ENCODE results near the gene OCIAD2. TPM values are rescaled to one million over a fixed set of nuclear protein-coding genes. Genes with fewer than 3 reads are reported as not detected.
A peak's percentile ranks its signal among the peaks of the same experiment; 100 is the strongest.
"Not testable (repeated sequence)": the region's sequence is repeated elsewhere in the genome, so short reads cannot be mapped to it uniquely, and the experiment has no call there.

The OCIAD2 gene
- total and polyA plus RNA-seq, 5 experiments from 2014 or later: 110 to 277 (median 261) TPM

GRCh38 chr4:48937033-48937432 is 30.5 kb upstream of the OCIAD2 start:
- peaks cover 0 to 5% (median 2%) of the 10 kb centered on the region in 3 donors for H3K36me3 Mint-ChIP-seq
- no peak for ATAC-seq
- no peak overlapping the region for H3K4me3 Mint-ChIP-seq
- POLR2A ChIA-PET: no interaction called here
- no peaks in the 10 kb centered on the region for H3K27me3 Mint-ChIP-seq
- DNase-seq: no peak
- peaks cover 0 to 9% (median 4%) of the 10 kb centered on the region in 9 donors for H3K9me3 Mint-ChIP-seq
- H3K4me1 Mint-ChIP-seq: peaks cover 0 to 7% (median 3%) of the 10 kb centered on the region in 4 donors
- no peak overlapping the region for H3K27ac Mint-ChIP-seq

DNA sequence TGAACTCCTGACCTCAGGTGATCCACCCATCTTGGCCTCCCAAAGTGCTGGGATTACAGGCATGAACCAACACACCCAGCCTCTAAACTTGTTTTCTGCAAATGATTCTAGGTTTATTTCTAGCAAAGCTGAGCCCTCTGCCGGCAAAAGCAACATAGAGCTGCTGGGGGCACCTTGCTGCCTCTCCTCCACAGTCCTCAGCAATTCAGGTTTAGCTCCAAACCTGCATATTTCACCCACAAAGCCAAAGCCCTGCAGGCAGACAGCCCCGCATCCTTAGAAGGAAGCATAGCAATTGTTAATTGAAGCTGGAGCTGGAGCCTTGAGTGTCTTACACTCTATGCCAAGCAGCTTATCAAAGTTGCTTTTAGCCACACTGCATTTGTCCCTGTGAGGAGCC is 24.9 kb upstream of the OCIAD2 start:
- ATAC-seq (no peak), DNase-seq (no peak)
- no peaks in the 10 kb centered on the region for H3K36me3 Mint-ChIP-seq
- H3K4me3 Mint-ChIP-seq: no peak overlapping the region
- POLR2A ChIA-PET: no interaction called here
- H3K9me3 Mint-ChIP-seq: peaks cover 0 to 8% (median 0%) of the 10 kb centered on the region in 9 donors
- peak overlapping the region in 2 of 10 donors; percentile 20 to 52 for H3K27ac Mint-ChIP-seq
- peaks cover 0 to 2% (median 0%) of the 10 kb centered on the region in 4 donors for H3K4me1 Mint-ChIP-seq
- no peaks in the 10 kb centered on the region for H3K27me3 Mint-ChIP-seq

- H3K27ac Mint-ChIP-seq: peak overlapping the region in 1 of 10 donors; percentile 67
- POLR2A ChIA-PET: interaction anchor here (0.6 kb wide), 1 partner anchor 249 kb away, joined by 3 read pairs; no protein-coding TSS in a partner anchor
- H3K4me1 Mint-ChIP-seq: peaks cover 0 to 2% (median 0%) of the 10 kb centered on the region in 4 donors
- ATAC-seq (no peak), DNase-seq (no peak)
- peaks cover 0 to 2% (median 0%) of the 10 kb centered on the region in 3 donors for H3K36me3 Mint-ChIP-seq
- peaks cover 0 to 8% (median 0%) of the 10 kb centered on the region in 9 donors for H3K9me3 Mint-ChIP-seq
- H3K27me3 Mint-ChIP-seq: no peaks in the 10 kb centered on the region
- no peak overlapping the region for H3K4me3 Mint-ChIP-seq
Measured at GRCh38 chr4:48930654-48931053, 24.1 kb upstream of the OCIAD2 start.

GRCh38 chr4:48924416-48924815 is 17.8 kb upstream of the OCIAD2 start:
- POLR2A ChIA-PET: interaction anchor here (0.7 kb wide), 1 partner anchor 673 kb away, joined by 5 read pairs; no protein-coding TSS in a partner anchor
- ATAC-seq (no peak), DNase-seq (no peak)
- Mint-ChIP-seq H3K27ac (no peak overlapping the region), H3K9me3 (peaks cover 0 to 17% (median 3%) of the 10 kb centered on the region in 9 donors), H3K36me3 (peaks cover 0 to 7% (median 5%) of the 10 kb centered on the region in 3 donors), H3K4me3 (no peak overlapping the region), H3K4me1 (peaks cover 0 to 1% (median 0%) of the 10 kb centered on the region in 4 donors), H3K27me3 (no peaks in the 10 kb centered on the region)

DNA sequence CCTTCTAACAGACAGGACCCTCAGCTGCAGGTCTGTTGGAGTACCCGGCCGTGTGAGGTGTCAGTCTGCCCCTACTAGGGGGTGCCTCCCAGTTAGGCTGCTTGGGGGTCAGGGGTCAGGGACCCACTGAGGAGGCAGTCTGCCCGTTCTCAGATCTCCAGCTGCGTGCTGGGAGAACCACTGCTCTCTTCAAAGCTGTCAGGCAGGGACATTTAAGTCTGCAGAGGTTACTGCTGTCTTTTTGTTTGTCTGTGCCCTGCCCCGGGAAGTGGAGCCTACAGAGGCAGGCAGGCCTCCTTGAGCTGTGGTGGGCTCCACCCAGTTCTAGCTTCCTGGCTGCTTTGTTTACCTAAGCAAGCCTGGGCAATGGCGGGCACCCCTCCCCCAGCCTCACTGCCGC is 16.5 kb upstream of the OCIAD2 start:
- ATAC-seq, H3K4me1 Mint-ChIP-seq, H3K27me3 Mint-ChIP-seq, H3K36me3 Mint-ChIP-seq, POLR2A ChIA-PET: not testable (repeated sequence)
- Mint-ChIP-seq H3K4me3 (peak overlapping the region in 2 of 10 donors; percentile 11 to 16), H3K27ac (peak overlapping the region in 1 of 10 donors; percentile 36), H3K9me3 (peaks cover 0 to 17% (median 5%) of the 10 kb centered on the region in 9 donors)
- peak in 2 of 10 donors; percentile 10 to 22 for DNase-seq

- no peaks in the 10 kb centered on the region for H3K27me3 Mint-ChIP-seq
- peaks cover 0 to under 1% (median 0%) of the 10 kb centered on the region in 9 donors for H3K9me3 Mint-ChIP-seq
- H3K36me3 Mint-ChIP-seq: no peaks in the 10 kb centered on the region
- H3K27ac Mint-ChIP-seq: peak overlapping the region in 1 of 10 donors; percentile 43
- peaks cover 0 to 5% (median 4%) of the 10 kb centered on the region in 4 donors for H3K4me1 Mint-ChIP-seq
- no peak overlapping the region for H3K4me3 Mint-ChIP-seq
- ATAC-seq (no peak), DNase-seq (no peak)
- POLR2A ChIA-PET: interaction anchor here (1.0 kb wide), 1 partner anchor 10 kb away, joined by 4 read pairs; no protein-coding TSS in a partner anchor
Measured at GRCh38 chr4:48914311-48914710, 7.7 kb upstream of the OCIAD2 start.

GRCh38 chr4:48913346-48913745 is 6.8 kb upstream of the OCIAD2 start:
- no peak for DNase-seq
- H3K36me3 Mint-ChIP-seq: no peaks in the 10 kb centered on the region
- POLR2A ChIA-PET: no interaction called here
- no peaks in the 10 kb centered on the region for H3K27me3 Mint-ChIP-seq
- no peak overlapping the region for H3K4me3 Mint-ChIP-seq
- no peak for ATAC-seq
- peaks cover 1 to 5% (median 5%) of the 10 kb centered on the region in 4 donors for H3K4me1 Mint-ChIP-seq
- no peaks in the 10 kb centered on the region for H3K9me3 Mint-ChIP-seq
- no peak overlapping the region for H3K27ac Mint-ChIP-seq

- Mint-ChIP-seq H3K4me3 (no peak overlapping the region), H3K4me1 (peaks cover 4 to 7% (median 6%) of the 10 kb centered on the region in 4 donors), H3K36me3 (no peaks in the 10 kb centered on the region), H3K9me3 (no peaks in the 10 kb centered on the region), H3K27ac (peak overlapping the region in 1 of 10 donors; percentile 38), H3K27me3 (no peaks in the 10 kb centered on the region)
- POLR2A ChIA-PET: no interaction called here
- DNase-seq (no peak), ATAC-seq (no peak)
Measured at GRCh38 chr4:48912349-48912748, 5.8 kb upstream of the OCIAD2 start.

GRCh38 chr4:48910511-48910910 is 3.9 kb upstream of the OCIAD2 start:
- POLR2A ChIA-PET: no interaction called here
- H3K27ac Mint-ChIP-seq: no peak overlapping the region
- no peaks in the 10 kb centered on the region for H3K27me3 Mint-ChIP-seq
- DNase-seq: no peak
- H3K4me1 Mint-ChIP-seq: peaks cover 13 to 23% (median 18%) of the 10 kb centered on the region in 4 donors
- peaks cover 0 to under 1% (median 0%) of the 10 kb centered on the region in 3 donors for H3K36me3 Mint-ChIP-seq
- no peak for ATAC-seq
- H3K4me3 Mint-ChIP-seq: no peak overlapping the region
- H3K9me3 Mint-ChIP-seq: no peaks in the 10 kb centered on the region

- Mint-ChIP-seq H3K9me3 (no peaks in the 10 kb centered on the region), H3K4me3 (no peak overlapping the region), H3K4me1 (peaks cover 20 to 31% (median 26%) of the 10 kb centered on the region in 4 donors), H3K27me3 (no peaks in the 10 kb centered on the region), H3K36me3 (peaks cover 0 to 7% (median 0%) of the 10 kb centered on the region in 3 donors), H3K27ac (peak overlapping the region in 3 of 10 donors; percentile 39 to 68 (median 57))
- peak in 1 of 10 donors; percentile 22 for DNase-seq
- POLR2A ChIA-PET: no interaction called here
- ATAC-seq: no peak
Measured at GRCh38 chr4:48909697-48910096, 3.1 kb upstream of the OCIAD2 start.

GRCh38 chr4:48908687-48909086 is 2.1 kb upstream of the OCIAD2 start:
- ATAC-seq (no peak), DNase-seq (no peak)
- Mint-ChIP-seq H3K4me3 (peak overlapping the region in 4 of 10 donors; percentile 14 to 54 (median 36)), H3K4me1 (peaks cover 23 to 38% (median 33%) of the 10 kb centered on the region in 4 donors), H3K27me3 (no peaks in the 10 kb centered on the region), H3K9me3 (no peaks in the 10 kb centered on the region), H3K36me3 (peaks cover 0 to 14% (median 0%) of the 10 kb centered on the region in 3 donors), H3K27ac (peak overlapping the region in 6 of 10 donors; percentile 34 to 78 (median 56))
- POLR2A ChIA-PET: no interaction called here

DNA sequence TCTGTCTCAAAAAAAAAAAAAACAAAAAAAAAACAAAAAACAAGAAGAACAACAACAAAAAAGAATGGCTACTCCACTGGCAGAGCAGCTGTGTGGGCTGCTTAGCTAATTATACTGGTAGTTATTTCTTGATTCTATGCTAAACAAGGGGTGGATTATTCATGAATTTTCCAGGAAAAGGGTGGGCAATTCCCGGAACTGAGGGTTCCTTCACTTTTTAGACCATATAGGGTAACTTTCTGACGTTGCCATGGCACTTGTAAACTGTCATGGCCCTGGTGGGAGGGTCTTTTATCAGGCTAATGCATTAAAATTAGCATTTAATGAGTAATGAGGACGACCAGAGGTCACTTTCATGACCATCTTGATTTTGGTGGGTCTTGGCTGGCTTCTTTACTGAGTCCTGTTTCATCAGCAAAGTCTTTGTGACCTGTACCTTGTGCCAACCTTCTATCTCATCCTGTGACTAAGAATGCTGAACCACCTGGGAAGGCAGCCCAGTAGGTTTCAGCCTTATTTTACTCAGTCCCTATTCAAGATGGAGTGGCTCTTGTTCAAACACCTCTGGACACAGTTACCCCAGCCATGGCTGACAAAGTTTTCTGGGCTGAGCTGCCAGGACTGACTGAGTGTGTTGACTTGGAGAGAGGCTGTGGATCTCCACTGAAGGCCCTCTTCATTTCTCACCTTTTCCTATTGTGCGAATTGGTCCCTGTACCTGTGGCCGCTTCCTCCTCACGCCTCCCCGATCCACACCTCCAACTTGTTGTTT is 1.3 kb upstream of the OCIAD2 start:
- no peak for DNase-seq

More for the DNA sequence above, 1.3 kb upstream of the OCIAD2 start:
- Mint-ChIP-seq H3K4me1 (peaks cover 25 to 41% (median 38%) of the 10 kb centered on the region in 4 donors), H3K27ac (peak overlapping the region in 9 of 10 donors; percentile 19 to 99 (median 94)), H3K9me3 (no peaks in the 10 kb centered on the region), H3K36me3 (peaks cover 0 to 22% (median 3%) of the 10 kb centered on the region in 3 donors), H3K4me3 (peak overlapping the region in 6 of 10 donors; percentile 7 to 52 (median 23)), H3K27me3 (no peaks in the 10 kb centered on the region)
- no peak for ATAC-seq
- POLR2A ChIA-PET: interaction anchor here (2.5 to 3.2 kb wide), 2 partner anchors 77 to 128 kb away, joined by 16 to 22 read pairs; partner anchors contain the start of genes FRYL and OCIAD1

All from naive thymus-derived CD8-positive, alpha-beta T cell (primary cell).